Duodenal mucosa (tissue), 2 donors: Measurements from ENCODE around the gene CEACAM8.
"Not testable (repeated sequence)": the region's sequence is repeated elsewhere in the genome, so short reads cannot be mapped to it uniquely, and the experiment has no call there.

ENCODE experiments used
- H3K27ac ChIP-seq: one replicate; pipeline ENCODE4 v1.7.0; 2013; ENCODE audit warnings: low read depth, low read length
- H3K27me3 ChIP-seq, 2 donors: one replicate each; pipeline ENCODE4 v1.7.0; 2013; ENCODE audit warnings: low read length in 2 of 2, control low read depth in 1 of 2; ENCODE audit not compliant: insufficient read depth in 2 of 2, control insufficient read depth in 1 of 2
- H3K36me3 ChIP-seq, 2 donors: one replicate each; pipeline ENCODE4 v1.7.0; 2013; ENCODE audit warnings: low read length in 2 of 2, control low read depth in 1 of 2; ENCODE audit not compliant: insufficient read depth in 2 of 2, control insufficient read depth in 1 of 2
- H3K4me1 ChIP-seq, 2 donors: one replicate each; pipeline ENCODE4 v1.7.0; 2013; ENCODE audit warnings: low read length in 2 of 2, control low read depth in 1 of 2; ENCODE audit not compliant: insufficient read depth in 2 of 2, control insufficient read depth in 1 of 2
- H3K4me3 ChIP-seq, 2 donors: one replicate each; pipeline ENCODE4 v1.7.0; 2013; ENCODE audit warnings: low read length in 2 of 2, low read depth in 1 of 2
- H3K9ac ChIP-seq, 2 donors: one replicate each; pipeline ENCODE4 v1.7.0; 2013; ENCODE audit warnings: low read length in 2 of 2, low read depth in 1 of 2
- H3K9me3 ChIP-seq, 2 donors: one replicate each; pipeline ENCODE4 v1.7.0; 2013; ENCODE audit warnings: low read length in 2 of 2, control low read depth in 1 of 2; ENCODE audit not compliant: control insufficient read depth in 1 of 2

The CEACAM8 gene

DNA sequence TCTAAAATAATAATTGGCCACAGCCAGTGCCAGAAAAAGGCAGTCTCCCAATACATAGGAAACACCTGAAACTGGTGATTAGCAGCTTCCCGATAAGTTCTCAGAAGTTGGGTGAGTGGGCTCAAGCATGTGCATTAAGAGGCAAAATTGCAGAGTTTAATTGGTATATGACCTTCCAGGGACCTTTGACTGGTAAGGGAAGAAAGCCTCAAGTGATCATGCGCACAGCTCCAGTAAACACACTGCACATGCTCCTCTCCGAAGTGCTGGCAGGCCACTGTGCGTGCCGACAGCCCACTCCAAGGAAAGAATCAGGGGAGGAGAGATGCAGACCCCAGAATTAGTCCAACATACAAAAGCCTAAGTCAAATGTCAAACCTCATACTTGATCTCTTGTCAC, 18.9 kb upstream of the CEACAM8 start:
- H3K4me1 ChIP-seq = no peaks in the 10 kb centered on the region
- H3K9ac ChIP-seq = no peak overlapping the region
- no peaks in the 10 kb centered on the region for H3K36me3 ChIP-seq
- no peak overlapping the region for H3K27ac ChIP-seq
- H3K4me3 ChIP-seq = no peak overlapping the region
- H3K9me3 ChIP-seq = no peaks in the 10 kb centered on the region
- H3K27me3 ChIP-seq = no peaks in the 10 kb centered on the region

DNA sequence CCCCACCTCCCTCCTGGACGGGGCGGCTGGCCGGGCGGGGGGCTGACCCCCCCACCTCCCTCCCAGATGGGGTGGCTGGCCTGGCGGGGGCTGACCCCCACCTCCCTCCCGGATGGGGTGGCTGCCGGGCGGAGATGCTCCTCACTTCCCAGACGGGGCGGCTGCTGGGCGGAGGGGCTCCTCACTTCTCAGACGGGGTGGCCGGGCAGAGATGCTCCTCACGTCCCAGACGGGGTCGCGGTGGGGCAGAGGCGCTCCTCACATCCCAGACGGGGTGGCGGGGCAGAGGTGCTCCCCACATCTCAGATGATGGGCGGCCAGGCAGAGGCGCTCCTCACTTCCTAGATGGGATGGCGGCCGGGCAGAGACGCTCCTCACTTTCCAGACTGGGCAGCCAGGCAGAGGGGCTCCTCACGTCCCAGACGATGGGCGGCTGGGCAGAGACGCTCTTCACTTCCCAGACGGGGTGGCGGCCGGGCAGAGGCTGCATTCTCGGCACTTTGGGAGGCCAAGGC, 15.7 kb upstream of the CEACAM8 start:
- not testable (repeated sequence) for H3K36me3 ChIP-seq, H3K9me3 ChIP-seq, H3K27ac ChIP-seq, H3K4me3 ChIP-seq, H3K9ac ChIP-seq, H3K27me3 ChIP-seq, H3K4me1 ChIP-seq

DNA sequence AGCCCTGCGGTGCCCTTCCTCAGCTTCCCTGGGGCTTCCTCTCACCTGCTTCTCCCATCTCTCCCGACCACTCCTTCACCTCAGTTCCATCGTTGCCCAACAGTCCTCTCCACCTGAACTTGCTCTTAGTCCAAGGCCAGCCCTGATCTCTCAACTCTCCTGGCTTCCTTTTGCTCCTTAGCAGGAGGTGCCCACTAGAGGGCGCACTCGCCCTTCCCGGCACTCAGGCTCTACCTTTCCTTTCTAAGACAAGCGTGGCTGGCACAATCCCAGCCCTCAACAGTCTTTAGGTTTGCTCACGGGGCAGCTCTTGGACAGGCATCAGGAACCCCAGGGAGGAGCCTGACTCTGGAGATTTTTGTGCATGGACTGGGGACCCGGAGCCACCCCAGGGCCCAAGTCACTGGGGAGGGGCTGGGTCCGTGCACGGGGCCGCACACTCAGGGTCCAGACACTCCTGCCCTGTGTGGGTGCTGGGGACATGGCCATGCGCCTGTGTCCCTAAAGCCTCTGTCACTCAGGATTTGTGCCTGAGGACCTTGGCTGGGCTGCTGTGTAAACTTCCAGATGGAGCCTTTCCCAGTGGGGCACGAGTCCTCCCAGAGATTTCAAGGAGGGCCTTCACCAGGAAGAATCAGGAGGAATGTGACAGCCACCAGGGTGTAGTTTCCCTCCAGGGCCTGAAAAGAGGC, 12.1 kb upstream of the CEACAM8 start:
- no peak overlapping the region for H3K9ac ChIP-seq
- no peaks in the 10 kb centered on the region for H3K4me1 ChIP-seq
- H3K36me3 ChIP-seq = no peaks in the 10 kb centered on the region
- no peak overlapping the region for H3K4me3 ChIP-seq
- H3K27ac ChIP-seq = no peak overlapping the region
- H3K9me3 ChIP-seq = no peaks in the 10 kb centered on the region
- H3K27me3 ChIP-seq = peaks cover 0 to 2% of the 10 kb centered on the region in 2 donors

GRCh38 chr19:42601811-42602443, 7.2 kb upstream of the CEACAM8 start:
- no peaks in the 10 kb centered on the region for H3K36me3 ChIP-seq
- peaks cover 0 to 2% of the 10 kb centered on the region in 2 donors for H3K27me3 ChIP-seq
- no peak overlapping the region for H3K27ac ChIP-seq

DNA sequence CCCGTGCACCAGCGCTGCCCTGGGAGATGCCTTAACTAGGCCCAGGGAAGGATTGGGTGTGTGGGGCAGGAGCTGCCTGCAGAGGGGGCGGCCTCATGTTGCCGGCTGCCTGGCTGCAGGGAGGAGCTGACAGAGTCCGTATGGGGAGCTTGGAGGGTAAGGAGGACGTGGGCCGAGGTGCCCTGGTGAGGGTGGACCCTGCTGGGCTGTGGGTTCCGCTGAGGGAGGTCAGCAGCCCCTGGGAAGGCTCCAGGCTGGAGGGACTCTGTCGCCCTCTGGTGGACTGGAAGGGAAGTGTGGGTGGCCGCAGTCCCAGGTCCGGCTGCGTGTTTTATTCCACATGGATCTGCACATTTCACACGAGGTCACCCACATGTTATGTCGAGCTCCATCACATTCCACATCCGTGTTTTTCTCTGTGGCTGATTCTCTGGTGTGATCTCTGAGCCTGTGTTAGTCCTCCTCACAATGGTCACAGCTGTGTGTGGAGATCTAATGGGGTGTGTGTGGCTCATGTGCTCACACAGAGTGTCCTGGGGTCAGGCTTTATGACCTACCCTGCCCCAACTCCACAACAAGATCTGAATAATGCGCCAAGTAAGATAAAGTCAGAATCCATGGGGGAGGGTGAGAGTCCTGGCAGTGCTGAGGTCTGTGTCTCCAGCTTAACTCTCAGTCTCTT, 1.8 kb upstream of the CEACAM8 start:
- no peaks in the 10 kb centered on the region for H3K9me3 ChIP-seq
- no peaks in the 10 kb centered on the region for H3K4me1 ChIP-seq
- H3K27me3 ChIP-seq = peaks cover 0 to 4% of the 10 kb centered on the region in 2 donors
- no peak overlapping the region for H3K9ac ChIP-seq
- H3K36me3 ChIP-seq = no peaks in the 10 kb centered on the region
- no peak overlapping the region for H3K27ac ChIP-seq
- H3K4me3 ChIP-seq = no peak overlapping the region

More at GRCh38 chr19:42601811-42602443, 7.2 kb upstream of the CEACAM8 start:
- Histone ChIP-seq H3K4me3 (no peak overlapping the region), H3K9me3 (no peaks in the 10 kb centered on the region), H3K4me1 (no peaks in the 10 kb centered on the region), H3K9ac (no peak overlapping the region)

DNA sequence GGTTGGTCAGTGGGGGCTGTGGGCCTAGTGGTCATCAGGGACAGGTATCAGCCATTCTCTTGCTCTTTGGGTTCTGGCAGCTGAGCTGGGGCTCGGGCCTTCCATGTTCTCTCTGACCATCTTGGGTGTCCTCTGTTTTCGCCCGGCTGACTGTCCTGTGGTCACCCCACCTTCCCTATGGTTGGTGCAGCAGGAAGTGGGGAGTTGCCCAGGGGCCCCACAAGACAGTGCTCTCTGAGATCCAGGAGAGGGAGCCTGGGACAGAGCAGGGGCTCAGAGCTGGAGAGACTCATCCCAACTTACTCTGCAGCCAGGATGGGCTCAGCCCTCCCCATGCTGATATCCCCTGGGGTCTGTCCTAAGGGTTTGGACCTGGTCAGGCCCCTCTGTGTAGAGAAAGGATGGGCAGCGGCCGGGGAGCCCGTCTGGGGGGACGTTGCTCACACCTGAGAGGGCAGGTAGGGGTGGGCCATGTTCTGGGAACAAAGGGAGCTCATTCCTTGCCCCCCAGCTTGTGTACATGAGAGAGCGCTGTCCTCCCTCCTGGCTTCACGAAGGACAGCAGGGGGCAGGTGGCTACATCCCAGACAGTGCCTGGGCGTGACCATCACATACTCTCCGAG, 937 bp upstream of the CEACAM8 start:
- H3K9me3 ChIP-seq = no peaks in the 10 kb centered on the region
- no peaks in the 10 kb centered on the region for H3K4me1 ChIP-seq
- no peak overlapping the region for H3K4me3 ChIP-seq
- no peaks in the 10 kb centered on the region for H3K36me3 ChIP-seq
- peaks cover 0 to 4% of the 10 kb centered on the region in 2 donors for H3K27me3 ChIP-seq
- H3K9ac ChIP-seq = no peak overlapping the region
- no peak overlapping the region for H3K27ac ChIP-seq

DNA sequence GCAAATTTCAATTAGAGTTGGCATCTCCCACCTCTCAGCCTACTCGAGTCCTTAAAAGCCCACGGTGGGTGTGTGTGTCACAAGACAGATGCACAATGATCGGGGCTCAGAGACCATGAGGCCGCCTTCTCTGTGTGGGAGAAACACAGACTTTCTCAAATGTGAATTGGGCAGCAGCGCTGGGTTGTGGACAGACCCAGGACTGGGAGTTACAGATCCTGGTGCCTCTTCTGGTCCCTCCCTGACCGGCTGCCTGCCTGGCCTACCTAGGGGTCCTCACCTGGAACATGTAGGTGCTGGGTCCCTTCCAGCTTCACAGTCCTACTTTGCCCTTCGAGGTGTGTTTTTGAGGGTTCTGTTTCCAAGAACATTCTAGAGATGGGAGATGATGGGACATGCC, 4.9 kb downstream of the CEACAM8 start:
- Histone ChIP-seq H3K4me1 (no peaks in the 10 kb centered on the region), H3K4me3 (no peak overlapping the region), H3K9ac (no peak overlapping the region)

GRCh38 chr19:42584466-42584865, 10.3 kb downstream of the CEACAM8 start:
- Histone ChIP-seq H3K4me3 (no peak overlapping the region), H3K36me3 (no peaks in the 10 kb centered on the region), H3K9ac (no peak overlapping the region), H3K4me1 (no peaks in the 10 kb centered on the region), H3K9me3 (no peaks in the 10 kb centered on the region), H3K27me3 (peaks cover 0 to 3% of the 10 kb centered on the region in 2 donors), H3K27ac (no peak overlapping the region)

More for the DNA sequence above, 4.9 kb downstream of the CEACAM8 start:
- no peak overlapping the region for H3K27ac ChIP-seq
- no peaks in the 10 kb centered on the region for H3K36me3 ChIP-seq
- no peaks in the 10 kb centered on the region for H3K9me3 ChIP-seq
- H3K27me3 ChIP-seq = peaks cover 0 to 3% of the 10 kb centered on the region in 2 donors

DNA sequence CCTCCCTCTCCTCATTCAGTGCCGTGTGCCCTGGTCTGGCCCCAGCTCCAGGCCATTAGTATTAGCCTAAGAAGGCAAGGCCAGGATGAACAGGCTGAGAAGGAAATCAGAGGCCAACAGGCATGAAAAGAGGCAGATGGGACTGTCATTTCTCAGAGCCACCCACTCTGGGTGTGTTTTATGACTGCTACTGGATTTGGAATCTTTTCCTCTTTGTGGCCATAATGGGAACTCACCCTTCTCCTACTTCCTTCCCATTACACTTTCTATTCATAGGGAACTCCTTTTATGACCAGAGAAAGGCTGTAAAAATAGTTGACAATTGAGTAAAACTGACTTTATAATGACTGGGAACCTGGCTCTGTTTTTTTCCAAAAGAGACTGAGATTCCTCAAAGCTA, 17.7 kb downstream of the CEACAM8 start:
- peaks cover 3 to 8% of the 10 kb centered on the region in 2 donors for H3K4me1 ChIP-seq
- H3K27ac ChIP-seq = no peak overlapping the region
- H3K9me3 ChIP-seq = no peaks in the 10 kb centered on the region
- H3K27me3 ChIP-seq = no peaks in the 10 kb centered on the region
- H3K4me3 ChIP-seq = no peak overlapping the region
- no peak overlapping the region for H3K9ac ChIP-seq
- no peaks in the 10 kb centered on the region for H3K36me3 ChIP-seq

GRCh38 chr19:42576241-42576640, 18.5 kb downstream of the CEACAM8 start:
- no peaks in the 10 kb centered on the region for H3K36me3 ChIP-seq
- H3K9ac ChIP-seq = no peak overlapping the region
- H3K27me3 ChIP-seq = no peaks in the 10 kb centered on the region
- no peak overlapping the region for H3K4me3 ChIP-seq
- no peaks in the 10 kb centered on the region for H3K9me3 ChIP-seq
- H3K27ac ChIP-seq = no peak overlapping the region
- H3K4me1 ChIP-seq = peaks cover 3 to 8% of the 10 kb centered on the region in 2 donors
